AG08395 (cell line): ENCODE results near the gene TAOK1.

Experiments used
- DNase-seq: peaks from one replicate; pipeline ENCODE4 v3.0.0; 2012; ENCODE audit warnings: mixed read lengths, low spot score

The TAOK1 gene

GRCh38 chr17:29571486-29571882 is 181.3 kb downstream of the TAOK1 start:
- no peak for DNase-seq

GRCh38 chr17:29571883-29572681 is 181.9 kb downstream of the TAOK1 start:
- no peak for DNase-seq

- peak; percentile 70 for DNase-seq
Measured at GRCh38 chr17:29572691-29573557, 182.8 kb downstream of the TAOK1 start.

GRCh38 chr17:29573558-29573869 is 183.4 kb downstream of the TAOK1 start:
- no peak for DNase-seq

- DNase-seq = no peak
Measured at GRCh38 chr17:29573871-29574731, 183.9 kb downstream of the TAOK1 start.

- DNase-seq = no peak
Measured at GRCh38 chr17:29574732-29575510, 184.8 kb downstream of the TAOK1 start.

- no peak for DNase-seq
Measured at GRCh38 chr17:29575511-29576213, 185.5 kb downstream of the TAOK1 start.

- no peak for DNase-seq
Measured at GRCh38 chr17:29576214-29577000, 186.2 kb downstream of the TAOK1 start.

- no peak for DNase-seq
Measured at GRCh38 chr17:29577001-29577370, 186.8 kb downstream of the TAOK1 start.

- DNase-seq = peak; percentile 89
Measured at GRCh38 chr17:29577385-29578211, 187.4 kb downstream of the TAOK1 start.

- DNase-seq = no peak
Measured at GRCh38 chr17:29578626-29579485, 188.7 kb downstream of the TAOK1 start.

- peak; percentile 91 for DNase-seq
Measured at GRCh38 chr17:29579866-29580771, 190.0 kb downstream of the TAOK1 start.

- no peak for DNase-seq
Measured at GRCh38 chr17:29581583-29582253, 191.6 kb downstream of the TAOK1 start.

GRCh38 chr17:29582254-29582765 is 192.1 kb downstream of the TAOK1 start:
- no peak for DNase-seq

- DNase-seq = no peak
Measured at GRCh38 chr17:29582772-29583171, 192.6 kb downstream of the TAOK1 start.
